Smooth muscle cell (in vitro differentiated cells): Measurements from ENCODE around the gene SLC7A6OS. TPM values are rescaled to one million over a fixed set of nuclear protein-coding genes. Genes with fewer than 3 reads are reported as not detected.

Source experiments
- DNase-seq: peaks from one replicate; lab custom pipeline; 2025; ENCODE audit not compliant: unreplicated experiment; lab: John Stamatoyannopoulos, UW
- H2AFZ ChIP-seq: fragments of 200-600 bp; sonication (generic); 2 replicates; pipeline ENCODE4 v1.6.0; 2016; ENCODE audit warnings: antibody characterized with exemption, low read depth, mild to moderate bottlenecking
- H3F3A ChIP-seq: fragments of 200-600 bp; sonication (generic); 2 replicates; pipeline ENCODE4 v1.6.0; 2017; ENCODE audit warnings: antibody characterized with exemption, low read depth
- H3K27ac ChIP-seq: fragments of 200-600 bp; sonication (generic); 2 replicates; pipeline ENCODE4 v1.5.1; 2016; ENCODE audit warnings: low read depth, mild to moderate bottlenecking
- H3K27me3 ChIP-seq: fragments of 200-600 bp; sonication (generic); 2 replicates; pipeline ENCODE4 v1.6.1; 2016; ENCODE audit warnings: low read depth, mild to moderate bottlenecking
- H3K36me3 ChIP-seq: fragments of 200-600 bp; sonication (generic); 2 replicates; pipeline ENCODE4 v1.5.1; 2016; ENCODE audit warnings: low read depth
- H3K4me1 ChIP-seq: fragments of 200-600 bp; sonication (generic); 2 replicates; pipeline ENCODE4 v1.5.1; 2016; ENCODE audit warnings: low read depth
- H3K4me2 ChIP-seq: fragments of 200-600 bp; sonication (generic); 2 replicates; pipeline ENCODE4 v1.6.0; 2016; ENCODE audit warnings: mild to moderate bottlenecking
- H3K4me3 ChIP-seq: fragments of 200-600 bp; sonication (generic); 2 replicates; pipeline ENCODE4 v1.5.1; 2016; ENCODE audit warnings: mild to moderate bottlenecking
- H3K79me2 ChIP-seq: fragments of 200-600 bp; sonication (generic); 2 replicates; pipeline ENCODE4 v1.6.0; 2016; ENCODE audit warnings: low read depth, mild to moderate bottlenecking
- H3K9ac ChIP-seq: fragments of 200-600 bp; sonication (generic); 2 replicates; pipeline ENCODE4 v1.6.0; 2016; ENCODE audit warnings: low read depth
- H3K9me3 ChIP-seq: fragments of 200-600 bp; sonication (generic); replicated peaks from 2 replicates; pipeline ENCODE4 v1.5.1; 2016; ENCODE audit warnings: low read depth
- H4K20me1 ChIP-seq: fragments of 200-600 bp; sonication (generic); 2 replicates; pipeline ENCODE4 v1.6.0; 2016; ENCODE audit warnings: low read depth
- WGBS: methylation state at CpG from one replicate; pipeline ENCODE4 v1.1.7; 2016; ENCODE audit warnings: low lambda C conversion rate; 5-methylcytosine and 5-hydroxymethylcytosine counted together
- polyA plus RNA-seq: library from polyadenylated mRNA; unstranded; fragments of >200 nt; fragmentation: Nextera tagmentation; extraction: Ambion mirVana; gene quantifications from 2 replicates; pipeline ENCODE4 v1.2.1, GENCODE V29; 2016
- total RNA-seq: library from RNA; depleted of rRNA; stranded (reverse); fragments of >200 nt; gene quantifications from 2 replicates; pipeline ENCODE4 v1.2.3, GENCODE V29; 2014
- TF ChIP-seq, protein P1 (sequence below): fragments of 200-600 bp; sonication (generic); IDR thresholded peaks from 2 replicates; pipeline ENCODE4 v1.5.1; 2017; ENCODE audit warnings: borderline replicate concordance, mild to moderate bottlenecking, antibody characterized with exemption; ENCODE audit not compliant: insufficient read depth, poor library complexity, severe bottlenecking

SLC7A6OS gene
- total and polyA plus RNA-seq, 2 experiments from 2014 or later: 9.6 to 13.9 TPM

DNA sequence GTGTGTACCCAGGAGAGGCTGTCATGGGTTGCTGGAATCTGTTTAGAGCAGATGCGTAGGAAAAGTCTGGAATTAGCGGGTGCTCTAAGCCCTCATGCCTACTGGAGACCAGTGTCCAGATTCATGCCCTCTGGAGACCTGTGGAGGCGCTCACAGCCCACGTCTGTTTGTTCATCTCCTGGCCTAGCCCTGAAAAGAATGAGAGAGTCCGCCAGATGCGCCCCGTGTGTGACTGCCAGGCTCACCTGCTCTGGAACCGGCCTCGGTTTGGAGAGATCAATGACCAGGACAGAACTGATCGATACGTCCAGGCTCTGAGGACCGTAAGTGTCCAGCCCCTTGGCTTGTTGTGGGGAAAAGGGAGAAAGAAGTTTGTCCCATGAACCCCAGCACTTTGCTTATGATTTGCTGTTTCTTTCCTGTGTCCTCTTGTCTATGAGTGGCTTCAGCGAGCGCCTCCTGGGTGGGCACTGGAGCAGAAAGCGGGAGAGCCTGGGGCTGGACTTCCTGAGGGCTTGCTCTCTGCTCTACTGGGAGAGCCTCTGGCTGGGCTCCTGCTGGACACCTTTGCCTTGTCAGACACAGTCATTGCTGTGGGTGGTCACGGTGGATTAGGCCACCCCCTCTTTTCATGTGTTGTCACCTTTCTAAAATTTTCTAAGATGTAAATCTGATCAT, 35.4 kb upstream of the SLC7A6OS start:
- DNase-seq: no peak
- Histone ChIP-seq H4K20me1 (peaks cover 5% of the 10 kb centered on the region), H3K27ac (no peak overlapping the region), H3K4me2 (no peak overlapping the region), H3K27me3 (no peaks in the 10 kb centered on the region), H3K9ac (no peak overlapping the region), H3K4me1 (no peaks in the 10 kb centered on the region), H3K4me3 (no peak overlapping the region), H3F3A (no peaks in the 10 kb centered on the region), H3K9me3 (no peaks in the 10 kb centered on the region), H3K79me2 (no peaks in the 10 kb centered on the region), H2AFZ (no peak overlapping the region), H3K36me3 (peaks cover under 1% of the 10 kb centered on the region)
- TF ChIP-seq, protein P1, sequence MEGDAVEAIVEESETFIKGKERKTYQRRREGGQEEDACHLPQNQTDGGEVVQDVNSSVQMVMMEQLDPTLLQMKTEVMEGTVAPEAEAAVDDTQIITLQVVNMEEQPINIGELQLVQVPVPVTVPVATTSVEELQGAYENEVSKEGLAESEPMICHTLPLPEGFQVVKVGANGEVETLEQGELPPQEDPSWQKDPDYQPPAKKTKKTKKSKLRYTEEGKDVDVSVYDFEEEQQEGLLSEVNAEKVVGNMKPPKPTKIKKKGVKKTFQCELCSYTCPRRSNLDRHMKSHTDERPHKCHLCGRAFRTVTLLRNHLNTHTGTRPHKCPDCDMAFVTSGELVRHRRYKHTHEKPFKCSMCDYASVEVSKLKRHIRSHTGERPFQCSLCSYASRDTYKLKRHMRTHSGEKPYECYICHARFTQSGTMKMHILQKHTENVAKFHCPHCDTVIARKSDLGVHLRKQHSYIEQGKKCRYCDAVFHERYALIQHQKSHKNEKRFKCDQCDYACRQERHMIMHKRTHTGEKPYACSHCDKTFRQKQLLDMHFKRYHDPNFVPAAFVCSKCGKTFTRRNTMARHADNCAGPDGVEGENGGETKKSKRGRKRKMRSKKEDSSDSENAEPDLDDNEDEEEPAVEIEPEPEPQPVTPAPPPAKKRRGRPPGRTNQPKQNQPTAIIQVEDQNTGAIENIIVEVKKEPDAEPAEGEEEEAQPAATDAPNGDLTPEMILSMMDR: no peak
- 95% methylated on average over 16 of the region's 16 CpGs for WGBS

DNA sequence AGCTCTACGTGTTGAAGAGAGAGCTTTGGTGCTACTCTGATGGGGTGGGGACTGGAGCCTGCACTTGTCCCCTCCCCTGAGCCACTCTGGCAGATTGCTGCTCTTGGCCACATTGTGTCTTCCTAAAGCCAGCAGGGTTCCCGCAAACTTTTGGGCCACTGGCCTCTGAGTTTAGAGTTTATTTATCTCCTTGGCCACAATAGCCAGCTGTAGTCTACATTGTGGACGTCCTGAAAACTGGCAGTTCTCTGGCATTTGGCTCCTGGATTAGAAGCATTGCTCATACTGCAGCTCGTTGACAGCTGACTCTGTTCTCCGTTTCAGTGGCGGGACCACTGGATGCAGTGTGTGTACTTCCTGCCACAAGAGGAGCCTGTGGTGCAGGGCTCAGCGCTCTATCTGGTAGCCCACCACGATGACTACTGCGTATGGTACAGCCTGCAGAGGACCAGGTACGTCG, 34.6 kb upstream of the SLC7A6OS start:
- Histone ChIP-seq H3K4me1 (no peaks in the 10 kb centered on the region), H3K79me2 (no peaks in the 10 kb centered on the region), H4K20me1 (peaks cover 2% of the 10 kb centered on the region), H3K27ac (no peak overlapping the region), H2AFZ (no peak overlapping the region), H3K9me3 (no peaks in the 10 kb centered on the region), H3K4me2 (no peak overlapping the region), H3K9ac (no peak overlapping the region), H3K4me3 (no peak overlapping the region), H3K36me3 (peaks cover 7% of the 10 kb centered on the region), H3K27me3 (no peaks in the 10 kb centered on the region), H3F3A (no peaks in the 10 kb centered on the region)
- TF ChIP-seq, protein P1: no peak
- 79% methylated on average over 11 of the region's 11 CpGs for WGBS
- DNase-seq: no peak

DNA sequence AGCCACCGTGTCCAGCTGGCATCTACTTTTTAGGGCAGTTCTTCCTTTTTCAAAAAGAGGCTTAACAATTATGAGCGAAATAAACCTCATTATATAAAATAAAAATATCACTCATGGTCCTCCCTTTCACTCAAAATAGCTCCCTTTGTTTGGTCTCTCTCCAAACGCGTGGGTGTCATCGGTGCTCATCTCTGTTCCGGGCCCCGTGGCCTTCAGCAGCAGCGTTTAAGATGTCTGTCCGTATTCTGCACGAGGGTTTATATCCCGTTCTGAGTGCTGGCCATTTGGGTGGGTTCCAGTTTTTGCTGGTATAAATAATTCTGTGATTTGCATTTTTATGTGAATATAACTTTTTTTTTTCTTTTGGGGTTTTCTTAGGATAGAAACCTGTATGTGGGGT, 33.5 kb upstream of the SLC7A6OS start:
- Histone ChIP-seq H2AFZ (no peak overlapping the region), H3F3A (no peaks in the 10 kb centered on the region), H3K9me3 (no peaks in the 10 kb centered on the region), H4K20me1 (no peaks in the 10 kb centered on the region), H3K27me3 (no peaks in the 10 kb centered on the region), H3K4me1 (no peaks in the 10 kb centered on the region), H3K27ac (no peak overlapping the region), H3K9ac (no peak overlapping the region), H3K79me2 (no peaks in the 10 kb centered on the region), H3K4me3 (no peak overlapping the region), H3K4me2 (no peak overlapping the region), H3K36me3 (peaks cover 11% of the 10 kb centered on the region)
- no peak for DNase-seq
- WGBS: 97% methylated on average over 11 of the region's 11 CpGs
- TF ChIP-seq, protein P1: no peak

DNA sequence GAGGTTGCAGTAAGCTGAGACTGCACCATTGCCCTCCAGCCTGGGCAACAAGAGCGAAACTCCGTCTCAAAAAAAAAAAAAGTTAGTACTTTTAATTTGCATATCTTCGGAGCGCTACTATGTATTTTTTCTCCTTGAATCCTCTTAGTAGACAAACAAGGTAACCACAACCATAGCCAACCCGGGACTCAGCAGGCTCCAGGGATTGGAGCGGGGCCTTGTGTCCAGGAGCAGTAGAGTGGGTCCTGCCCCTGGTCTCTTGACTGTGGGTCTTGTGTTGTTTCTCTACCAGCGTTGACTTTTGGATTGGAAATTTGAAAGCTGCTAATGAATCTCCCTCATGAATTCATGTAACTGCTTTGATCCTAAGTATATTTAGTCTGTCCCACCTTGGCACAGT, 32.4 kb upstream of the SLC7A6OS start:
- DNase-seq: no peak
- Histone ChIP-seq H2AFZ (no peak overlapping the region), H3K36me3 (peaks cover 11% of the 10 kb centered on the region), H3K79me2 (no peaks in the 10 kb centered on the region), H3K9me3 (no peaks in the 10 kb centered on the region), H3K27ac (no peak overlapping the region), H3K4me3 (no peak overlapping the region), H3K4me2 (no peak overlapping the region), H3K4me1 (no peaks in the 10 kb centered on the region), H3F3A (no peaks in the 10 kb centered on the region), H3K9ac (no peak overlapping the region), H4K20me1 (no peaks in the 10 kb centered on the region), H3K27me3 (no peaks in the 10 kb centered on the region)
- TF ChIP-seq, protein P1: no peak
- WGBS: 95% methylated on average over 7 of the region's 7 CpGs
